ENCODE data around the gene GRM2.

DNA sequence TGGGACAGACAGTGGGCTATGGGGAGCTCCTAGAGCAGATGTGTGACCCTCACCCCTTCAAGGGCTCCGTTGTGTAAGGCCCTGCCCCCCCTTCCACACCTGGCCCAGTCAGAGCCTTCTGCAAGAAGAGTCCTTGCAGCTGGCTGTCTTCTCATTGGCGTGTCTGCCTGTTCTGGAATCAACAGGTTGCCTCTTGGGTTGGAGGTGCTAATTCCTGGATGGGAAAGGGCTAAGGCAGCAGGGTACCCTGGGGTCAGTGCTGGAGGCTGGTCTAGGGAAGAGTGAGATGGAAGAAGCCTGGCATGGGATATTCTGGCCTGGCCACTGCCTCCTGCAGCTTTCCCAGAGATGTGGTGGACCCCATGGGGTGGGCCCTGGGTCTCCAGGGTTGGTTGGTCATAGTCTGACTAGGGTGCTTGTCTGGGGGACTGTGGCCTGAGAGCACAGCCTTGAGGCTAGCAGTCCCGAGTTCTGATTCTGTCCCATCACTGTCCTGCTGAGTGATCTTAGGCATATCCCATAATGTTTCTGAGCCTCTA is 30.7 kb upstream of the GRM2 start:
- TF ChIP-seq, protein P1, sequence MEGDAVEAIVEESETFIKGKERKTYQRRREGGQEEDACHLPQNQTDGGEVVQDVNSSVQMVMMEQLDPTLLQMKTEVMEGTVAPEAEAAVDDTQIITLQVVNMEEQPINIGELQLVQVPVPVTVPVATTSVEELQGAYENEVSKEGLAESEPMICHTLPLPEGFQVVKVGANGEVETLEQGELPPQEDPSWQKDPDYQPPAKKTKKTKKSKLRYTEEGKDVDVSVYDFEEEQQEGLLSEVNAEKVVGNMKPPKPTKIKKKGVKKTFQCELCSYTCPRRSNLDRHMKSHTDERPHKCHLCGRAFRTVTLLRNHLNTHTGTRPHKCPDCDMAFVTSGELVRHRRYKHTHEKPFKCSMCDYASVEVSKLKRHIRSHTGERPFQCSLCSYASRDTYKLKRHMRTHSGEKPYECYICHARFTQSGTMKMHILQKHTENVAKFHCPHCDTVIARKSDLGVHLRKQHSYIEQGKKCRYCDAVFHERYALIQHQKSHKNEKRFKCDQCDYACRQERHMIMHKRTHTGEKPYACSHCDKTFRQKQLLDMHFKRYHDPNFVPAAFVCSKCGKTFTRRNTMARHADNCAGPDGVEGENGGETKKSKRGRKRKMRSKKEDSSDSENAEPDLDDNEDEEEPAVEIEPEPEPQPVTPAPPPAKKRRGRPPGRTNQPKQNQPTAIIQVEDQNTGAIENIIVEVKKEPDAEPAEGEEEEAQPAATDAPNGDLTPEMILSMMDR (IDR thresholded peaks at IDR 0.05 in 2 of 3, conservative IDR thresholded peaks at IDR 0.05 in 1 of 3; ENCODE audit: control insufficient read depth in 2 of 3, extremely low read depth in 1 of 3, insufficient read depth in 1 of 3, low read depth in 3 of 3, low read length in 3 of 3) = no peak
- TF ChIP-seq POLR2A (IDR thresholded peaks at IDR 0.05; ENCODE audit: low read depth, low read length) (no peak), CREB1 (IDR thresholded peaks at IDR 0.05; ENCODE audit: low read depth) (no peak), EP300 (IDR thresholded peaks at IDR 0.05; ENCODE audit: borderline replicate concordance in 1 of 2, control insufficient read depth in 1 of 2, low read depth in 2 of 2, low read length in 2 of 2) (no peak), RFX5 (IDR thresholded peaks at IDR 0.05; ENCODE audit: low read depth, low read length) (no peak)
